Measurements from ENCODE around the gene BAIAP3. TPM values are rescaled to one million over a fixed set of nuclear protein-coding genes. Genes with fewer than 3 reads are reported as not detected.

BAIAP3 gene
- total RNA-seq, 1 experiment from 2014 or later: 44.7 TPM

GRCh38 chr16:1312903-1313302 lies 20.5 kb upstream of the BAIAP3 start:
- Histone ChIP-seq H3K4me3 (replicated peaks in 1 of 2; ENCODE audit: low read depth in 1 of 2, low read length in 2 of 2) (no peak overlapping the region), H3K4me1 (ENCODE audit: control insufficient read depth in 1 of 2, insufficient read depth in 2 of 2, low read length in 2 of 2) (peaks cover 7 to 29% of the 10 kb centered on the region in 2 experiments), H3K9ac (ENCODE audit: low read length) (no peak overlapping the region), H2AFZ (ENCODE audit: low read depth, low read length, poor library complexity, severe bottlenecking) (no peak overlapping the region), H3K36me3 (ENCODE audit: control insufficient read depth in 1 of 2, insufficient read depth in 2 of 2, low read length in 2 of 2) (peaks cover 28 to 55% of the 10 kb centered on the region in 2 experiments), H3K9me3 (ENCODE audit: control insufficient read depth in 1 of 2, insufficient read depth in 1 of 2, low read depth in 1 of 2, low read length in 2 of 2) (no peaks in the 10 kb centered on the region), H3K4me2 (ENCODE audit: low read length) (no peak overlapping the region), H3K27me3 (ENCODE audit: insufficient read depth, low read length) (no peaks in the 10 kb centered on the region), H3K9me2 (ENCODE audit: insufficient read depth) (no peaks in the 10 kb centered on the region), H3K79me2 (ENCODE audit: insufficient read depth, low read length) (peaks cover 81% of the 10 kb centered on the region), H3K27ac (ENCODE audit: low read depth, low read length) (no peak overlapping the region; the same call in 1 of the 2 replicates), H4K20me1 (ENCODE audit: insufficient read depth) (peaks cover 29% of the 10 kb centered on the region; the same call in 1 of the 2 replicates)
- no peak for DNase-seq (ENCODE audit: low read depth, low spot score)
- ChIA-PET RAD21 (ENCODE audit: low non-redundant PET in 1 of 2, low total read pairs in 2 of 2, uncharacterized antibody in 2 of 2, unreplicated experiment in 2 of 2) (no interaction called here), CTCF (no interaction called here), POLR2A (no interaction called here)
- no TSS peak for BruUV-seq (replicated peaks)
- intact Hi-C loops (cut with micrococcal nuclease): no loop called here
- no peak for TF ChIP-seq RAD21 (IDR thresholded peaks at IDR 0.05; ENCODE audit: low read depth)
- no peak for TF ChIP-seq JUND (IDR thresholded peaks at IDR 0.05)
- TF ChIP-seq MAX (IDR thresholded peaks at IDR 0.05): no peak
- TF ChIP-seq ATF3 (IDR thresholded peaks at IDR 0.05): no peak
- TF ChIP-seq EZH2 (IDR thresholded peaks at IDR 0.05): no peak
- no peak for TF ChIP-seq FOSL1 (IDR thresholded peaks at IDR 0.05; ENCODE audit: low read depth)
- TF ChIP-seq REST (IDR thresholded peaks at IDR 0.05; ENCODE audit: low read depth): no peak
- no peak for TF ChIP-seq CEBPB (IDR thresholded peaks at IDR 0.05; ENCODE audit: low read depth)
- TF ChIP-seq POLR2A (IDR thresholded peaks at IDR 0.05; ENCODE audit: borderline replicate concordance, extremely low read depth, insufficient read depth, insufficient read length): no peak
- no peak for TF ChIP-seq SP1 (IDR thresholded peaks at IDR 0.05; ENCODE audit: low read depth)
- TF ChIP-seq ZFX (IDR thresholded peaks at IDR 0.05): no peak
- no peak for TF ChIP-seq SIN3A (IDR thresholded peaks at IDR 0.05; ENCODE audit: low read depth)
- ATAC-seq: no peak
